IMR-90 (cell line): ENCODE results near the gene SMYD1. TPM values are rescaled to one million over a fixed set of nuclear protein-coding genes. Genes with fewer than 3 reads are reported as not detected.

Experiments
- ATAC-seq: fragments of 200-7000 bp; cut with Tn5 transposase; 2 replicates; pipeline ENCODE4 v1.9.1; 2020; ENCODE audit warnings: low read depth, mild to moderate bottlenecking, moderate library complexity
- BruUV-seq: library from RNA; stranded (reverse); fragments of 400-500 nt; replicated peaks from 2 replicates; lab custom pipeline; 2021; lab: Mats Ljungman, UMichigan
- CTCF ChIA-PET: fragments of 300-600 bp; formaldehyde crosslinking; extraction: SDS; loops from one replicate; lab custom pipeline; 2021; ENCODE audit warnings: antibody characterized with exemption; lab: Yijun Ruan, JAX
- POLR2A ChIA-PET: fragments of 300-600 bp; sonication (Branson Sonifier 250); formaldehyde crosslinking; loops from one replicate; lab custom pipeline; 2022; ENCODE audit warnings: antibody characterized with exemption; ENCODE audit not compliant: unreplicated experiment; lab: Charles Lee
- DNase-seq: peaks from one replicate; pipeline ENCODE4 v3.0.0; 2013
- H2AFZ ChIP-seq: replicated peaks from 2 replicates; pipeline ENCODE3; 2013; ENCODE audit warnings: low read length, mild to moderate bottlenecking; ENCODE audit not compliant: poor library complexity
- H2AK5ac ChIP-seq: 2 replicates; pipeline ENCODE4 v1.6.1; 2013; ENCODE audit warnings: low read depth, low read length, inconsistent platforms
- H2AK9ac ChIP-seq: replicated peaks from 2 replicates; pipeline ENCODE3; 2013; ENCODE audit warnings: mild to moderate bottlenecking, low read depth, low read length, moderate library complexity; ENCODE audit not compliant: poor library complexity
- H2BK120ac ChIP-seq: 2 replicates; pipeline ENCODE4 v1.6.1; 2013; ENCODE audit warnings: low read depth, low read length, inconsistent platforms
- H2BK15ac ChIP-seq: 3 replicates; pipeline ENCODE4 v1.6.1; 2013; ENCODE audit warnings: low read depth, low read length, inconsistent platforms
- H2BK20ac ChIP-seq: 2 replicates; pipeline ENCODE4 v1.6.1; 2013; ENCODE audit warnings: low read depth, mild to moderate bottlenecking, inconsistent platforms, low read length, moderate library complexity
- H2BK5ac ChIP-seq: 2 replicates; pipeline ENCODE4 v1.6.1; 2013; ENCODE audit warnings: mild to moderate bottlenecking, low read depth, low read length, inconsistent platforms; ENCODE audit not compliant: poor library complexity, severe bottlenecking
- H3K14ac ChIP-seq: replicated peaks from 2 replicates; pipeline ENCODE4 v1.6.1; 2013; ENCODE audit warnings: low read depth, low read length, inconsistent platforms
- H3K18ac ChIP-seq: 2 replicates; pipeline ENCODE4 v1.6.1; 2013; ENCODE audit warnings: low read depth, low read length, control low read depth
- H3K23ac ChIP-seq: 2 replicates; pipeline ENCODE4 v1.6.1; 2013; ENCODE audit warnings: low read depth, low read length, inconsistent platforms
- H3K27ac ChIP-seq: 2 replicates; pipeline ENCODE4 v1.5.1; 2013; ENCODE audit warnings: mild to moderate bottlenecking, control low read depth, low read length; ENCODE audit not compliant: insufficient read depth
- H3K27me3 ChIP-seq: 2 replicates; pipeline ENCODE4 v1.6.1; 2013; ENCODE audit warnings: low read length; ENCODE audit not compliant: control insufficient read depth, insufficient read depth
- H3K36me3 ChIP-seq: 2 replicates; pipeline ENCODE4 v1.6.1; 2013; ENCODE audit warnings: low read length, mixed read lengths; ENCODE audit not compliant: control insufficient read depth, insufficient read depth
- H3K4ac ChIP-seq: 2 replicates; pipeline ENCODE4 v1.6.1; 2013; ENCODE audit warnings: low read depth, low read length, inconsistent platforms
- H3K4me1 ChIP-seq: 2 replicates; pipeline ENCODE4 v1.6.1; 2013; ENCODE audit warnings: low read length, mixed read lengths; ENCODE audit not compliant: control insufficient read depth, insufficient read depth
- H3K4me2 ChIP-seq: 2 replicates; pipeline ENCODE4 v1.6.1; 2013; ENCODE audit warnings: low read depth, mild to moderate bottlenecking, control low read depth, low read length, moderate library complexity
- H3K4me3 ChIP-seq: 2 replicates; pipeline ENCODE4 v1.5.1; 2013; ENCODE audit warnings: low read depth, mild to moderate bottlenecking, control low read depth, low read length, moderate library complexity; ENCODE audit not compliant: insufficient read depth
- H3K56ac ChIP-seq: 2 replicates; pipeline ENCODE4 v1.6.1; 2013; ENCODE audit warnings: low read length, inconsistent platforms; ENCODE audit not compliant: insufficient read depth; ENCODE audit errors: extremely low read depth
- H3K79me1 ChIP-seq, 2 experiments: 2 replicates each; pipeline ENCODE4 v1.6.1; 2013; ENCODE audit warnings: low read length in 2 of 2, inconsistent platforms in 1 of 2, low read depth in 1 of 2
- H3K9ac ChIP-seq: 2 replicates; pipeline ENCODE4 v1.6.1; 2013; ENCODE audit warnings: low read depth, low read length, control low read depth
- H3K9me1 ChIP-seq: 2 replicates; pipeline ENCODE4 v1.6.1; 2013; ENCODE audit warnings: low read length, inconsistent platforms; ENCODE audit not compliant: insufficient read depth
- H3K9me3 ChIP-seq: 2 replicates; pipeline ENCODE4 v1.6.1; 2013; ENCODE audit warnings: low read length; ENCODE audit not compliant: control insufficient read depth, insufficient read depth
- H4K20me1 ChIP-seq: 2 replicates; pipeline ENCODE4 v1.6.1; 2013; ENCODE audit warnings: low read length, inconsistent platforms; ENCODE audit not compliant: insufficient read depth
- H4K5ac ChIP-seq: 2 replicates; pipeline ENCODE4 v1.6.1; 2013; ENCODE audit warnings: mild to moderate bottlenecking, low read depth, low read length, control low read depth
- H4K8ac ChIP-seq, 2 experiments: 2 replicates each; pipeline ENCODE4 v1.6.1; 2013; ENCODE audit warnings: low read depth in 2 of 2, low read length in 2 of 2, control low read depth in 1 of 2, inconsistent platforms in 1 of 2
- H4K91ac ChIP-seq: 2 replicates; pipeline ENCODE4 v1.6.1; 2013; ENCODE audit warnings: low read depth, low read length, inconsistent platforms; ENCODE audit not compliant: insufficient read depth
- CHD1 ChIP-seq: IDR thresholded peaks from 2 replicates; pipeline ENCODE4 v1.6.1; 2012; ENCODE audit warnings: low read depth, low read length, improper control_type of control experiment
- ELK1 ChIP-seq: fragments of 150-350 bp; IDR thresholded peaks from 2 replicates; pipeline ENCODE4 v1.6.1; 2016; ENCODE audit warnings: low read depth, mild to moderate bottlenecking, low read length, moderate library complexity, borderline replicate concordance
- MAZ ChIP-seq: IDR thresholded peaks from 2 replicates; pipeline ENCODE4 v1.6.1; 2012; ENCODE audit warnings: low read depth, mild to moderate bottlenecking, low read length, improper control_type of control experiment, moderate library complexity, borderline replicate concordance
- POLR2A ChIP-seq: IDR thresholded peaks from 2 replicates; pipeline ENCODE4 v1.6.1; 2012; ENCODE audit warnings: mild to moderate bottlenecking, low read depth, low read length
- RAD21 ChIP-seq: IDR thresholded peaks from 2 replicates; pipeline ENCODE4 v1.6.1; 2012; ENCODE audit warnings: low read length, improper control_type of control experiment
- WGBS, 2 experiments: methylation state at CpG; one replicate each; pipeline versions ENCODE4 v1.1.5 to v1.1.7; 2013; ENCODE audit warnings: missing lambda C conversion rate in 2 of 2; ENCODE audit not compliant: insufficient read length in 1 of 2; ENCODE audit errors: extremely low coverage in 2 of 2; 5-methylcytosine and 5-hydroxymethylcytosine counted together
- dilution Hi-C: fragments of 300-500 bp; cut with HindIII; formaldehyde crosslinking; loops from one replicate; pipeline ENCODE4 v1.14.3; 2018; ENCODE audit warnings: low sequenced_read_pairs; ENCODE audit not compliant: unreplicated experiment
- in situ Hi-C: fragments of 300-500 bp; cut with MboI; formaldehyde crosslinking; loops from 3 replicates; pipeline ENCODE4 v1.14.3; 2019; ENCODE audit warnings: low sequenced_read_pairs, inconsistent platforms, mixed read lengths
- intact Hi-C: fragments of 100-400 bp; cut with micrococcal nuclease; formaldehyde crosslinking; loops from 2 replicates; pipeline ENCODE4 v1.10.0; 2022
- polyA plus RNA-seq, 3 experiments: library from polyadenylated mRNA; depleted of rRNA; stranded (reverse); fragments of >200 nt; gene quantifications; 2 replicates each; pipeline ENCODE4 v1.2.3, GENCODE V29; 2012; ENCODE audit warnings: low replicate concordance in 1 of 3
- total RNA-seq: library from RNA; depleted of rRNA; stranded (reverse); fragments of >200 nt; gene quantifications from 2 replicates; pipeline ENCODE4 v1.2.3, GENCODE V29; 2012

SMYD1 gene
- total and polyA plus RNA-seq, 2 of the 4 experiments (the other 2 are of a cell fraction), result not detected

DNA sequence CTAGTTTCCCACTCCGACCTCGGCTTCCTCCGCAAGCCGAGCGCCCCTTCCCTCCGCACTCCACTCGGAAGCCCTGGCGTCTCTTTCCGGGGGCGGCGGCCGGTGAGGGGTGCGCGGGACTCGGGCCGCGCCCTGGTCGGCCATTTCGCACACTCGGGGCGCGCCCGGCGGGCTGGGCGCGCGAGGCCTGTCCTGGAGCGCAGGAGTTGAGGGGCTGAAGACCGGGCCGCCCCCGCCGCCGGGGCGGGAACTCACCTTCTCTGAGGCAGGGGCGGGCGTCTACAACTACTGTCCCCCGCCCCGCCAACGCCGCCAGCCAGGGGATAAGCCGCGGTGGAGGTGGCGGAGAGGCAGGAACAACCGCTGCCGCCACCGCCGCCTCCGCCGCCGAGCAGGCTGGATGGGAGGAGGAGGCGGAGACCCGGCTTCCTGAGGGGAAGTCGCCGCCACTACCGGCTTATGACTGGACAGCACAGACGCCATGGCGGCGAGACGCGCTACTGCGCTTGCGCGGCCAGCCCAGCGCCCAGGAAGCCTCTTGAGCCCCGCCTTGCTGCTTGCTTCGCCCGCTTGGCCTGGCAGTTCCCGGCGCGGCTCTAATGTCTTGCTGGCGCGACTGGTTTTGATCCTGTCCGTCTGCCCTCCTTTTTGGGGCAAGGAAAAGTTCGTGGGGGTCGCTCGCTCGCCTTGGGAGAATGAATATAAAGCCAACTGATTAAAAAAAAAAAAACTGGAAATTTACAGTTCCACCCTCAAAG lies 12.1 kb upstream of the SMYD1 start, which contains the start of gene KRCC1:
KRCC1 (minus strand) TSS at position 413 of the 758 bp plus-strand sequence. CDS start 27,220 bp downstream, outside the sequence.
- Histone ChIP-seq H2BK120ac (peak within 1 kb of the TSS; percentile 63), H2AFZ (peak within 1 kb of the TSS; percentile 90), H3K4ac (peak within 1 kb of the TSS; percentile 95), H2BK5ac (peak within 1 kb of the TSS; percentile 74), H3K27ac (peak within 1 kb of the TSS; percentile 88), H3K79me1 (peaks cover 20 to 42% of the 10 kb centered on the region in 2 experiments), H2AK9ac (peak within 1 kb of the TSS; percentile 97), H3K36me3 (no peaks in the 10 kb centered on the region; the same call in 1 of the 2 replicates), H3K9me3 (no peaks in the 10 kb centered on the region), H3K9ac (peak within 1 kb of the TSS; percentile 98), H3K9me1 (peaks cover 13% of the 10 kb centered on the region), H4K20me1 (no peaks in the 10 kb centered on the region), H3K14ac (peak within 1 kb of the TSS; percentile 98), H2BK15ac (no peak within 1 kb of the TSS), H3K4me2 (peak within 1 kb of the TSS; percentile 98), H4K5ac (peak within 1 kb of the TSS; percentile 97), H3K23ac (peak within 1 kb of the TSS; percentile 99), H3K4me3 (peak within 1 kb of the TSS; percentile 95), H2BK20ac (no peak within 1 kb of the TSS), H3K18ac (peak within 1 kb of the TSS; percentile 75), H3K4me1 (peaks cover 11% of the 10 kb centered on the region), H4K8ac (peak within 1 kb of the TSS; percentile 96 to 100), H2AK5ac (peak within 1 kb of the TSS; percentile 81), H4K91ac (peak within 1 kb of the TSS; percentile 95), H3K27me3 (no peaks in the 10 kb centered on the region), H3K56ac (peak within 1 kb of the TSS; percentile 95)
- TF ChIP-seq POLR2A (peak; percentile 92), ELK1 (no peak), RAD21 (no peak), MAZ (peak; percentile 11; the same call in 1 of the 2 replicates), CHD1 (peak; percentile 75; the same call in 1 of the 2 replicates)
- 0% methylated on average over 31 of the region's 77 CpGs; no CpG with 5 or more reads in 1 of the 2 experiments for WGBS, 2 experiments
- in situ Hi-C loops (loop anchor here (25.0 kb wide), 1 partner anchor 607 kb away; no protein-coding TSS in a partner anchor), intact Hi-C loops (loop anchor here (1.0 kb wide), 1 partner anchor 17 kb away; no protein-coding TSS in a partner anchor), dilution Hi-C loops (no loop called here)
- CTCF ChIA-PET, result no interaction called here
- ATAC-seq, result peak; percentile 97
- no TSS peak for BruUV-seq
- DNase-seq, result peak; percentile 95
- POLR2A ChIA-PET, result no interaction called here
